DND-41 (cell line): ENCODE data around the gene SYNE1.

Experiments used
- EZH2 ChIP-seq: IDR thresholded peaks from 3 replicates; pipeline ENCODE4 v1.6.1; 2012; ENCODE audit warnings: borderline replicate concordance, low read depth, mild to moderate bottlenecking, moderate library complexity, low read length, inconsistent platforms; ENCODE audit not compliant: severe bottlenecking
- TF ChIP-seq, protein P1 (sequence below): IDR thresholded peaks from 2 replicates; pipeline ENCODE4 v1.5.1; 2012; ENCODE audit warnings: borderline replicate concordance, low read length, moderate library complexity, mild to moderate bottlenecking; ENCODE audit not compliant: poor library complexity, severe bottlenecking; ENCODE audit errors: extremely low read depth

DNA sequence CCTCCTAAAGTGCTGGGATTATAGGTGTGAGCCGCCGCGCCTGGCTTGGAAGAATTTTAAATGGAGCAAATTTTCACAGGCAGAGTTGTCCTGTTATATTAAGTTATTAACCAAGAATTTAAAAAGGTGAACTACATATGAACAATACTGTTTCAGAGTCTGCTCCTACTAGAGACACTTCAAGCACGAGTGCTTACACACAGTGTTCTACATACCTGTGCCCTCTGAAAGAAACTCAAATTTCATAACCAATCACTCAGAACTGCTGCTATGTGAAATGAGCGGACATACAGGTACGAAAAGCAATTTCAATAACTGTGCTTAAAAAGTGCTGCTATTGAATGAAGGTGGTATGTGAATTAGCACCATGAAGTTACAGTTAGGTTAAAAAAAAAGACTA is 262.0 kb downstream of the SYNE1 start:
- TF ChIP-seq, protein P1, sequence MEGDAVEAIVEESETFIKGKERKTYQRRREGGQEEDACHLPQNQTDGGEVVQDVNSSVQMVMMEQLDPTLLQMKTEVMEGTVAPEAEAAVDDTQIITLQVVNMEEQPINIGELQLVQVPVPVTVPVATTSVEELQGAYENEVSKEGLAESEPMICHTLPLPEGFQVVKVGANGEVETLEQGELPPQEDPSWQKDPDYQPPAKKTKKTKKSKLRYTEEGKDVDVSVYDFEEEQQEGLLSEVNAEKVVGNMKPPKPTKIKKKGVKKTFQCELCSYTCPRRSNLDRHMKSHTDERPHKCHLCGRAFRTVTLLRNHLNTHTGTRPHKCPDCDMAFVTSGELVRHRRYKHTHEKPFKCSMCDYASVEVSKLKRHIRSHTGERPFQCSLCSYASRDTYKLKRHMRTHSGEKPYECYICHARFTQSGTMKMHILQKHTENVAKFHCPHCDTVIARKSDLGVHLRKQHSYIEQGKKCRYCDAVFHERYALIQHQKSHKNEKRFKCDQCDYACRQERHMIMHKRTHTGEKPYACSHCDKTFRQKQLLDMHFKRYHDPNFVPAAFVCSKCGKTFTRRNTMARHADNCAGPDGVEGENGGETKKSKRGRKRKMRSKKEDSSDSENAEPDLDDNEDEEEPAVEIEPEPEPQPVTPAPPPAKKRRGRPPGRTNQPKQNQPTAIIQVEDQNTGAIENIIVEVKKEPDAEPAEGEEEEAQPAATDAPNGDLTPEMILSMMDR = no peak
- no peak for TF ChIP-seq EZH2
